GM21447 (cell line): ENCODE measurements around the gene CCNI.
A peak's percentile ranks its signal among the peaks of the same experiment; 100 is the strongest.
"Not testable (repeated sequence)": the region's sequence is repeated elsewhere in the genome, so short reads cannot be mapped to it uniquely, and the experiment has no call there.

Source experiments
- ATAC-seq: cut with Tn5 transposase; IDR thresholded peaks from one replicate; pipeline ENCODE4 v1.9.1; 2021; ENCODE audit not compliant: unreplicated experiment

CCNI gene

GRCh38 chr4:77075869-77076799, at the start of gene CCNI:
TSS of gene CCNI (minus strand) at chr4:77075989. CDS start at chr4:77066362, 9,627 bp downstream.
- ATAC-seq: peak; percentile 60

DNA sequence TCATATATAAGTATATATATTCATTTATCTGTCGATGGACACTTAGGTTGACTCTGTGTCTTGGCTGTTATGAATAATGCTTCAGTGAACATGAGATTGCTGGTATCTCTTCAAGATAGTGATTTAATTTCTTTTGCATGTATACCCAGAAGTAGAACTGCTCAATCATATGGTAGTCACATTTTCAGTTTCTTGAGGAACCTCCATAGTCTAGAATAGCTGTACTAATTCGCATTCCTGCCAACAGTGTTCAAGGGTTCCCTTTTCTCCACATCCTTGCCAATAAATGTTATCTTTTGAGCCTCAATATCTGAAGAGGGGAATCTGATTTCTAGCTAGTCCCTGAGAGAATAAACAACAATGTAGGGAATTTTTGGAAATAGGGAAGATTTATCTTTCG, 48.8 kb upstream of the CCNI start:
- ATAC-seq: no peak

- peak; percentile 43 for ATAC-seq
Measured at GRCh38 chr4:77123411-77123810, 47.6 kb upstream of the CCNI start.

DNA sequence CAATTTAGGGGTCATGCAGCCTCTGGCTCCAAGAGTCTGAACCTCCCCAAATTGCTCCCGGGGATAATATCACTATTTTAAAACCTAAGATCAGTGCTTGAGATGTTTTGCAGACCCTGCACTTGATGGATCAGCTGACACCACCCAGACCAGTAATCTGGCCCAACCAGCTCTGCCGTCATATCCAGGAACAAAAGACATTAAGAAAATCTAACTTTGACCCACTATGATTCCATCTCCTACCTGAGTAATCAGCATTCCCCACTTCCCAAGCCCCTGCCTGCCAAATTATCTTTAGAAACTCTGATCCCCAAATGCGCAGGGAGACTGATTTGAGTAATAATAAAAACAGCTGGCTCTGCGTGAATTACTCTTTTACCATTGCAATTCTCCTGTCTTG, 46.9 kb upstream of the CCNI start:
- ATAC-seq: no peak

DNA sequence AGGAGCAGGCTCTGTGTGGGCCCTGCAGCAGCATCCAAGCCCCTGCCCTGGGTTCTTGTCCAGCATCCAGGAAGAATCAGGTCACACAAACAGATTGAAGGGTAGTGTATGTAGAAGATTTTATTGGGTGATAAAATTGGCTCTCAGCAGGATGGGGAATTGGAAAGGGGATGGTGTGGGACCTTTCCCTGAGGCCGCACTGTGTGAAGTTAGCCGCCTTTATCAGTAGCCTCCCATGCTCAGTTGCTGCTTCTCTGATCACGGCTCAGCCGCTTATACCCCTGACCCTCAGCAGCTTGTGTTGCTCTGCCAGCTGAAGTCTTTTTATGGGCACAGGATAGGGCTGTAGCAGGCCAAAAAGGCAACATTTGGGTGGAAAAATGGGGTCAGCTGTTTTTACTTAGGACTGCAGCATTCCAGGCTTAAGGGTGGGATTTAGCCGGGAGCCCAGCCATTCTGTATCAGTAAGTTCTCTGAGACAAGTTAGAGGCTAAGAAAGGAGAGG, 46.0 kb upstream of the CCNI start:
- ATAC-seq: no peak

DNA sequence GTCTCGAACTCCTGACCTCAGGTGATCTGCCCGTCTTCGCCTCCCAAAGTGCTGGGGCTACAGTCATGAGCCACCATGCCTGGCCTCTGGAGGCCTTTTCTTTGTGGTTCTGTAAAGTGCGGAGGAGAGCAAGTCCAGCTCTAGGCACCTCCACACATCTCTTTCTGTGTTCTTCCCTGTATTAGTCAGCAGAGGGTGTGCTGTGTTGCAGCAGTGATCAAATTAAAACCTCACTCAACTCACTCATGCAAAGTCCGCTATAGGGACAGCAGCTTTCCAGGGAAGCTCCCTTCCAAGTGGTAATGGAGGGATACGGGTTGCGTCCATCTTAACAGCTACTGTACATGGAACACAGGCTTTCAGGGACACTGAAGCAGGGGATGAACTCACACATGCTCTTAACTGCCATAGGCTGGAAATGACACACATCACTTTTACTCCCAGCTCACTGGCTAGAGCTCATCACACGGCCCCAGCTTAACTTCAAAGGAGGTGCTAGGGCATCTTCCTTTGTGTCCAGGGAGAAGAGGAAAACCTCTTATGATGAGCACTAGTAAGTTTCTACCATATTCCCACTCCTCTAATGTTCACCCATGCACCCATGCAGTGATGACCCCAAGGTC, 45.2 kb upstream of the CCNI start:
- ATAC-seq: peak; percentile 50

GRCh38 chr4:77117721-77118120, 41.9 kb upstream of the CCNI start:
- ATAC-seq: no peak

GRCh38 chr4:77113069-77113468, 37.3 kb upstream of the CCNI start:
- no peak for ATAC-seq

DNA sequence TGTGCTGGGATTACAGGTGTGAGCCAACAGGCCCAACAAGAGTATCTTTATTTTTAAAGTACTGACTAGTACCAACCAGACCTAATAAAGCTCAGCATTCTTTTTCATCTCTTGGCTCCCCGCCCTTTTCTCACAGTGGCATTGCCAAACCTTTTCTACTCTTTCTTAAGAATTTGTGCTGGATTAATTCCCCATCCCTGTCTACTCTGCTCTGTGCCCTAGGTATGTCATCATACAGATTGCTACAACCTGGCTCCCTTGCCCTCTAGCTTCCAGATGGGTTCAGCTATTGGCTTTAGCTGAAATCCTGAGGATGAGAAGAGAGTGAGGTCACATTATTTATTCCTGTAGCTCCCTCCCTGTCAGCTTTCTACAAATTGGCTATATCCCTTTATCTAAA, 34.9 kb upstream of the CCNI start:
- ATAC-seq: no peak

- ATAC-seq: no peak
Measured at GRCh38 chr4:77104791-77105540, 29.2 kb upstream of the CCNI start.

DNA sequence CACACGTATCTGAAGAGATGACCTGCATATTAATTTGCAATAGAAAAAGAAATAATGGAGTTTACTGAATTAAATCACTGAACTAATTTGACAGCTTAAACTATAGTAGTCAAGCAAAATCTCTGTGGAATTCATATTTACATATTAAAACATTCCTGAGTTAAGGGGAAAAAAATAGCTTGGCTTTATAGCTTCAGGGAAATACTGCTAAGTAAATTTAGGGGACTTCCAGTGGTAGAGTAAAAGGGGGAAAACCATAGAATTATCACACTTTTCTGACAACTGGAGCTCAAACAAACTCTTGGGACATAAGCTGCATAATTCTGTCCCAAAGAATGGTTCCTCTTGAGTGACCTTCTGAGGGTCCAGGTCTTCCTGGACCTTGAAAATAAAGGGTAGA, 28.6 kb upstream of the CCNI start:
- no peak for ATAC-seq

DNA sequence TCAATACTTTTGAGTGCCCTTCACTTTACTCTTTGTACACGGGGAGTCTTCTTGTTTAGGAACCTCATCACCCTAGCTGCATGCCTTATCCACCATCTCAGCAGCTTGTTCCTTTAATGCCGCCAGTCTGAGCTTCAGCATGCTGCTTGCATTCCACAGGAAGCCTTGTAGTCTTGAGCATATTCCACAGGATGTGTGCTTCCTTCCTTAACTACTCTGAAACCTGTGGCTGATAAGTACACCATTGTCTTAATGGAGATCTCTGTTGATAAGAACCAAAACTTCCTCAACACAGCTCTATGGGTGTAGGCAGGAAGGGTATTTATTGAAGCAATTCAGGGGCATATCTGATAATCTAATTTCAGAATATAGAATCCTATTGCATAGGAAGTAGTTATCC, 24.4 kb upstream of the CCNI start:
- ATAC-seq: no peak

GRCh38 chr4:77097611-77098010, 21.8 kb upstream of the CCNI start:
- no peak for ATAC-seq

GRCh38 chr4:77095101-77095821, 19.5 kb upstream of the CCNI start:
- peak; percentile 99 for ATAC-seq

DNA sequence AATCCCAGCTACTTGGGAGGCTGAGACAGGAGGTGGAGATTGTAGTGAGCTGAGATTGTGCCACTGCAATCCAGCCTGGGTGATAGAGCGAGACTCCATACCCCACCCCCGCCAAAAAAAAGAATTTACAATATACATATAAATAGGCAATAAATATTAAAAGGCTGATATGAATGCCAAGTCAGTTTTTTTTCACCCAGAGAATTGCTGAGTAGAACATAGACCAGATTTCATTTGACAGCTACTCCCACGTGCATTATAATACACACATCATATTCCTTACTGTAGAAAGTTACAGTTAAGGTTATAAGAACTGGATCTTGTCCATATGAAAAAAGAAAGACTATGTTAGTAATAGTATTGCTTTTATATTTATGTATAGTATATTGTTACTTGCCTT, 18.7 kb upstream of the CCNI start:
- no peak for ATAC-seq

- ATAC-seq: no peak
Measured at GRCh38 chr4:77093401-77093800, 17.6 kb upstream of the CCNI start.

DNA sequence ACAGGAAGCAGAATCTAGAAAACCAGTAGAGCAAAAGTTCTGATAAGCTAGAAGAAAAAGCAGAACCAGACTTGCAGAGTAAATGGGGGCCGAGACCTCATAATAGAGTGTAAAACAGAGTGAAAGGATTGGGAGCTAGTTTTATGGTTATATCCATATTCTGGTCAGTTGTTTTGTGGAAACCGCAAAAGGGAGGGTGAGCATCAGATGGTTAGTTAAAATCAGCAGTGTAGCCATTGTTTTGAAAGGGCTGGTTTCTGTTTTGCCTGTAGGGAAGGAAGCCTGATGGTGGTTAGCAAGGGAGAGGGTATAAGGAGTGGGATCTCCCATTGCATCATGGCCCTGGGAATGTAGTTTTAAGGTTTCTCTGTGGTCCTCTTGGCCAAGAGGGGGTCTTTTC, 17.2 kb upstream of the CCNI start:
- no peak for ATAC-seq

GRCh38 chr4:77089866-77090265, 14.1 kb upstream of the CCNI start:
- ATAC-seq: no peak

DNA sequence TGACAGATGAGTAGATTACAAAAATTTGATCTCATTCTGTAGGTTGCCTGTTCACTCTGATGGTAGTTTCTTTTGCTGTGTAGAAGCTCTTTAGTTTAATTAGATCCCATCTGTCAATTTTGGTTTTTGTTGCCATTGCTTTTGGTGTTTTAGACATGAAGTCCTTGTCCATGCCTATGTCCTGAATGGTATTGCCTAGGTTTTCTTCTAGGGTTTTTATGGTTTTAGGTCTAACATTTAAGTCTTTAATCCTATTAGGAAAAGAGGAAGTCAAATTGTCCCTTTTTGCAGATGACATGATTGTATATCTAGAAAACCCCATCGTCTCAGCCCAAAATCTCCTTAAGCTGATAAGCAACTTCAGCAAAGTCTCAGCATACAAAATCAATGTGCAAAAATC, 11.2 kb upstream of the CCNI start:
- ATAC-seq: not testable (repeated sequence)

- no peak for ATAC-seq
Measured at GRCh38 chr4:77084019-77084639, 8.3 kb upstream of the CCNI start.
